ENCODE measurements around the gene PLCB4. TPM values are rescaled to one million over a fixed set of nuclear protein-coding genes. Genes with fewer than 3 reads are reported as not detected.

The PLCB4 gene
- total RNA-seq, 2 donors from 2014 or later, result not detected

DNA sequence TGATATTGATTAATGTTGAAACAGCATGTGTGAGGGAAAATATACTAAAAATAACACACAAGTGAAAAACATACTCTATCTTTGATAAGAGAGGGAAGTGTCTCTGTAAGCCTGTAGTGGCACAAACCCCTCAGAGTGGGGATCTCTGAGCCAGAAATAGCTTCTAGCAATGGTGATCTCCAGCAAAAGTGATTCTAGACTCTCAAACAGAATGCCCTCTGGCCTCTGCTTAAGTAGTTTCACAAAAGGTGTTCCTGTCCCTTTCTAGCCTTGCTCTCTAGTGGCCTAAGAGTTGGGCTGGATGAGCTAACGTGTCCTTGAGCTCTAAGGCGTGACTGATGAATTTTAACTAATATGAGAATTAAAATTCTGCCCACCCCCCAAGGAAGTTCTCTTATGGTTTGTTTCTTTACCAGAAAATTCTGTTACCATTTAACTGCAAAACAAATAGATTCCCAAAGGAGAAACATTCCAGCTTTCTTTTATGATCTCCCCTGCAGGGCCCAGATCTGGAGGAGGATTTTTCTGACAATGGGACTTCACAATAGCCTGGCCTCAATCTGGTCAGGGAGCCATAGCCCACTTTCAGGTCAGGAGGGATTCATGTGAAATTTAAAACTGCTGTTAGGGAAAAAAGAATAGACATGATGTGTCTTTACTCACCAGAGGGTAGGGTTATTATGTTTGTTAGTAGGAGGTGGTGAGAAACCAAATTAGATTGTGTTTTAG lies 263.0 kb downstream of the PLCB4 start:
- Mint-ChIP-seq H3K36me3 (ENCODE audit: insufficient read depth in 2 of 2) (no peaks in the 10 kb centered on the region), H3K9me3 (no peaks in the 10 kb centered on the region), H3K4me1 (ENCODE audit: low read depth) (no peaks in the 10 kb centered on the region), H3K4me3 (no peak overlapping the region), H3K27me3 (ENCODE audit: low read depth) (no peaks in the 10 kb centered on the region), H3K27ac (no peak overlapping the region)
- ATAC-seq (replicated peaks in 1 of 2) (no peak), DNase-seq (no peak)

GRCh38 chr20:9332791-9333479 lies 264.0 kb downstream of the PLCB4 start:
- no peaks in the 10 kb centered on the region for H3K36me3 Mint-ChIP-seq (ENCODE audit: insufficient read depth in 2 of 2)
- no peak overlapping the region for H3K27ac Mint-ChIP-seq
- H3K27me3 Mint-ChIP-seq (ENCODE audit: low read depth), result no peaks in the 10 kb centered on the region
- H3K4me3 Mint-ChIP-seq, result no peak overlapping the region
- no peaks in the 10 kb centered on the region for H3K9me3 Mint-ChIP-seq
- H3K4me1 Mint-ChIP-seq (ENCODE audit: low read depth), result no peaks in the 10 kb centered on the region
- no peak for ATAC-seq (replicated peaks in 1 of 2)
- no peak for DNase-seq

GRCh38 chr20:9334866-9335265 lies 266.0 kb downstream of the PLCB4 start:
- Mint-ChIP-seq H3K36me3 (ENCODE audit: insufficient read depth in 2 of 2) (no peaks in the 10 kb centered on the region), H3K9me3 (no peaks in the 10 kb centered on the region), H3K4me3 (no peak overlapping the region), H3K27me3 (ENCODE audit: low read depth) (no peaks in the 10 kb centered on the region), H3K4me1 (ENCODE audit: low read depth) (no peaks in the 10 kb centered on the region), H3K27ac (no peak overlapping the region)
- ATAC-seq (replicated peaks in 1 of 2) (no peak), DNase-seq (no peak)

DNA sequence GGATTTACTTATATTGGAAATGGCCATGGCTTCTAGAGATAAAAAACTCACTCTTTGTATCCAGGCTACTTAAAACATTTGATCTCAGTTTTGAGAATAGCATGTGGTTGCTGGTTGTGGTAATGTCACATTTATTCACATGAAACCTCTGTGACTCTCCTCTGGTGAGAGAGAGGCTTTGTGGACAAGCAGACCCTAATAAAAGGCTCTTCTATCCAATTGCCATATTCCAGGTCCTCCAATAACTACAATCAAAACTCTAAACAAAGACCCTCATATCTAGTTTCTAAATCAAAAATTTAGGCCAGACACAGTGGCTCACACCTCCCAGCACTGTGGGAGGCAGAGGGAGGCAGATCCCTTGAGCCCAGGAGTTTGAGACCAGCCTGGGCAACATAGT lies 269.2 kb downstream of the PLCB4 start:
- H3K27me3 Mint-ChIP-seq (ENCODE audit: low read depth), result no peaks in the 10 kb centered on the region

GRCh38 chr20:9339708-9340107 lies 270.8 kb downstream of the PLCB4 start:
- Mint-ChIP-seq H3K27me3 (ENCODE audit: low read depth) (no peaks in the 10 kb centered on the region), H3K9me3 (no peaks in the 10 kb centered on the region), H3K36me3 (ENCODE audit: insufficient read depth in 2 of 2) (no peaks in the 10 kb centered on the region), H3K4me1 (ENCODE audit: low read depth) (no peaks in the 10 kb centered on the region), H3K27ac (no peak overlapping the region), H3K4me3 (no peak overlapping the region)
- DNase-seq (no peak), ATAC-seq (replicated peaks in 1 of 2) (no peak)

More for the DNA sequence above, 269.2 kb downstream of the PLCB4 start:
- H3K4me1 Mint-ChIP-seq (ENCODE audit: low read depth), result no peaks in the 10 kb centered on the region
- ATAC-seq (replicated peaks in 1 of 2), result no peak
- no peak overlapping the region for H3K27ac Mint-ChIP-seq
- DNase-seq, result no peak
- no peaks in the 10 kb centered on the region for H3K36me3 Mint-ChIP-seq (ENCODE audit: insufficient read depth in 2 of 2)
- no peaks in the 10 kb centered on the region for H3K9me3 Mint-ChIP-seq
- H3K4me3 Mint-ChIP-seq, result no peak overlapping the region

DNA sequence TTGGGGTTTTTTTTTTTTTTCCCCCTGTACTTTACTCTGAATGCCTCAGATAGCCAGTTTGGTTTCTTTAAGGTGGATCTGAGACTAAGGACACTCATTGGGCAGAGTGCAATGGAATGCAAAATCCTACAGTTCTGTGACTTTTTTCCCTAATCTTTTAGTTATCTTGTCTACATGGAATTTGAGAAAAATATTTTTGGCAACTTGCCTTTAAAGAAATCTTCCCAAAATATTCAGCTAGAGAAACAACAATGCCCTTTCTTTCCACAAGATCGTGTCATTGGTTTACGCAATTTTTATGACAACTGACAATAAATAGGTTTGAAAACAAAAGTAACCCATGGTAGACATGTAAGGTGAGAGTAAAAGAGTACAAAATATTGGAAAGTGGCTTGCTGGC lies 273.8 kb downstream of the PLCB4 start:
- DNase-seq (no peak), ATAC-seq (replicated peaks in 1 of 2) (no peak)
- no peaks in the 10 kb centered on the region for H3K4me1 Mint-ChIP-seq (ENCODE audit: low read depth)
- H3K27me3 Mint-ChIP-seq (ENCODE audit: low read depth), result no peaks in the 10 kb centered on the region
- no peak overlapping the region for H3K27ac Mint-ChIP-seq
- H3K9me3 Mint-ChIP-seq, result no peaks in the 10 kb centered on the region
- H3K36me3 Mint-ChIP-seq (ENCODE audit: insufficient read depth in 2 of 2), result no peaks in the 10 kb centered on the region
- no peak overlapping the region for H3K4me3 Mint-ChIP-seq

DNA sequence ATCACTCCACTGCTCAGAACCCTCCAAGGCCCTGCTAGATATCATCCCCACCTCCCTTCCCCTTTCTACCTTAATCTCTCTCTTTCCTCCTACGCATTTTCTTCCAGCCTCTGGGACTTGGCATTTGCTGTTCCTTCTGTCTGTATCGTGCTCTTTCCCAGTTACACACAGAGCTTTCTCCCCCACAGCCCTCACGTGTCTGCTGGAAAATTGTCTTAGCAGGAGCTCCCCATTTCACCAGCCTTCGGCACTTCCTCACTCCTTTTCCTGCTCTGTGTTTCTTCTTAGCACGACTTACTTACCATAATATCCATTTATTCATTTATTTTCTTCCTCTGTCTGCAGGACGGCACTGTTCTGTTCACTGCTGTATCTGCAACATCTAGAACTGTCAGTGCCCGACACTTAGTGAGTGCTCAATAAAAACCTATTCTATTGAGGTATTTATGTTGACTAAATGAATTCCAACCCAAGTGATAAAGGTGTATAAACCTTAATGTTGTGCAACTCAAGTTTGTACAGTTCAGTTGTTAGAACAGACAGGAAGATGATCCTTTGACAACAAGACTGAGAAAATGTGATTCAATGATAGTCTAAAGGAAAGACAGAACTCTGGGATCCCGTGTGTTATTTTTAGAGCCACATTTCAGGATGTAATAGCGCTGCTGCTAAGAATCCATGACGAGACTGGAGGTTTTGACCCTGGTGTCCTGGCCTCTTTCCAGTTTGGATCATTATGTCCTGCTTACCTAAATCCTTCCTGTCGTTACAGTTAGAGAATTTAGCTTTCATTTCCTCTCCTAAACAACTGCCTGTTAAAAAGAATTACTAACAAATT lies 275.4 kb downstream of the PLCB4 start:
- Mint-ChIP-seq H3K4me1 (ENCODE audit: low read depth) (no peaks in the 10 kb centered on the region), H3K27ac (no peak overlapping the region), H3K4me3 (no peak overlapping the region), H3K9me3 (no peaks in the 10 kb centered on the region), H3K36me3 (ENCODE audit: insufficient read depth in 2 of 2) (no peaks in the 10 kb centered on the region), H3K27me3 (ENCODE audit: low read depth) (no peaks in the 10 kb centered on the region)
- no peak for DNase-seq
- ATAC-seq (replicated peaks in 1 of 2), result no peak

- Mint-ChIP-seq H3K27ac (no peak overlapping the region), H3K4me3 (no peak overlapping the region), H3K27me3 (ENCODE audit: low read depth) (no peaks in the 10 kb centered on the region), H3K4me1 (ENCODE audit: low read depth) (no peaks in the 10 kb centered on the region), H3K36me3 (ENCODE audit: insufficient read depth in 2 of 2) (no peaks in the 10 kb centered on the region), H3K9me3 (no peaks in the 10 kb centered on the region)
- ATAC-seq (replicated peaks in 1 of 2), result no peak
- no peak for DNase-seq
These were observed 279.4 kb downstream of the PLCB4 start for GRCh38 chr20:9348316-9348715.

DNA sequence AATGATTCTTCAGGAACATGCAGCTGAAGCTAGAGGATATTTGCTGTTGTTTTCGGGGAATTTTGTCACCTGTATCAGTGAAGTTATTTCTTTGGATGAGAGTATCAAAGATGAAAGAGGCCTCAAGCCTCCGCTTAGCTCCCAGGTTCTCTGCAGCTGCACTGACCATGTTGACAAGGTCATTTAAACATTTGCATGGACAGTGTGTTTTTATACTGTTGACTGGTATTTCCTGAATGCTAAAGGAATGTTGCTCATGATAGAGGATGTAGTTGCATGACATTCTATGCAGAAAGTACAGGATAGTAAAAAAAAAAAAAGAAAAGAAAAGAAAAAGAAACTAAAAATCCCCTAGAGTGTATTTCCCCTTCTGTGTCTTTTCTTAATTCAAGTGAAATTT lies 279.9 kb downstream of the PLCB4 start:
- Mint-ChIP-seq H3K4me3 (no peak overlapping the region), H3K4me1 (ENCODE audit: low read depth) (no peaks in the 10 kb centered on the region), H3K9me3 (no peaks in the 10 kb centered on the region), H3K27me3 (ENCODE audit: low read depth) (no peaks in the 10 kb centered on the region), H3K36me3 (ENCODE audit: insufficient read depth in 2 of 2) (no peaks in the 10 kb centered on the region), H3K27ac (no peak overlapping the region)
- ATAC-seq (replicated peaks in 1 of 2) (no peak), DNase-seq (no peak)

DNA sequence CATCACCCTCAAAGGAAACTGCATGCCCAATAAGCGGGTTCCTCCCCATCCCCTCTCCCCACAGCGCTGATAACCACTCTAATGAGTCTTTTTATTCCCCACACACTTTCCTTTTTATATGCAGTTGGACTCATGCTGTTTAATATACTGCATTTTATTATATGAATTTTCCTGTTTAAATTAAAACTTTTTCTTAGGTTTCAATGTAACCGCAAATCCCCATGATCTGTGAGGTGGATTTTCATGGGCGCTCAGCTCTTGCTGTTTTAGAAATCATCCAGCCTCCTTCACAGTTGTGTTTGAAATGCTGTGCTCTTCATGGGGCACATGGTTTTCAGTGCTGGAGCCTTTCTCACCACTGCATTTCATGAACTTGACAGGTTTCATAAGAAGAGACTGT lies 280.4 kb downstream of the PLCB4 start:
- no peaks in the 10 kb centered on the region for H3K36me3 Mint-ChIP-seq (ENCODE audit: insufficient read depth in 2 of 2)
- DNase-seq, result no peak
- H3K9me3 Mint-ChIP-seq, result no peaks in the 10 kb centered on the region
- no peaks in the 10 kb centered on the region for H3K4me1 Mint-ChIP-seq (ENCODE audit: low read depth)
- H3K27me3 Mint-ChIP-seq (ENCODE audit: low read depth), result no peaks in the 10 kb centered on the region
- no peak overlapping the region for H3K27ac Mint-ChIP-seq
- H3K4me3 Mint-ChIP-seq, result no peak overlapping the region
- no peak for ATAC-seq (replicated peaks in 1 of 2)

DNA sequence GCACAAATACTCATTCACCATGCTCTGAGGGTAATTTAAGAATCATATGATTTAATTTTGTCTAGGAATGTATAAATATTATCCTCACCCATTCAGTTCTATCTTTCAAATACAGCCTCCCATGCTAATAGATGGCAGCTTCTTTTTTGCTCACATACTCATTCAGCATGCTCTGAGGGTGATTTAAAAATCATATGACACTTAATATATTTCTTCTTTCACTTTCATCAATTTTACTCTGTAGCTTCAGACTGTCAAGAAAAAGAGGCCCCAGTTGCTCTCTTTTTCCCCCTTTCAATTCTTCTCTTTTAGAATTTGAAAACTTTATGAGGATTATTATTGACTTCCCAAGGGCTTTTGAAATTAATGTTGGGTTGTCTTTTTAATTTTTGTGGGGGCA lies 283.9 kb downstream of the PLCB4 start:
- DNase-seq, result no peak
- Mint-ChIP-seq H3K27me3 (ENCODE audit: low read depth) (no peaks in the 10 kb centered on the region), H3K27ac (no peak overlapping the region), H3K9me3 (no peaks in the 10 kb centered on the region), H3K36me3 (ENCODE audit: insufficient read depth in 2 of 2) (no peaks in the 10 kb centered on the region), H3K4me1 (ENCODE audit: low read depth) (no peaks in the 10 kb centered on the region), H3K4me3 (no peak overlapping the region)
- no peak for ATAC-seq (replicated peaks in 1 of 2)

- H3K36me3 Mint-ChIP-seq (ENCODE audit: insufficient read depth in 2 of 2), result no peaks in the 10 kb centered on the region
- ATAC-seq (replicated peaks in 1 of 2) (no peak), DNase-seq (no peak)
- H3K9me3 Mint-ChIP-seq, result no peaks in the 10 kb centered on the region
- H3K27ac Mint-ChIP-seq, result no peak overlapping the region
- H3K4me3 Mint-ChIP-seq, result no peak overlapping the region
- no peaks in the 10 kb centered on the region for H3K27me3 Mint-ChIP-seq (ENCODE audit: low read depth)
- no peaks in the 10 kb centered on the region for H3K4me1 Mint-ChIP-seq (ENCODE audit: low read depth)
These were observed 284.5 kb downstream of the PLCB4 start for GRCh38 chr20:9353180-9353915.

GRCh38 chr20:9353916-9354276 lies 285.0 kb downstream of the PLCB4 start:
- Mint-ChIP-seq H3K9me3 (no peaks in the 10 kb centered on the region), H3K4me3 (no peak overlapping the region), H3K36me3 (ENCODE audit: insufficient read depth in 2 of 2) (no peaks in the 10 kb centered on the region), H3K27ac (no peak overlapping the region), H3K27me3 (ENCODE audit: low read depth) (no peaks in the 10 kb centered on the region), H3K4me1 (ENCODE audit: low read depth) (no peaks in the 10 kb centered on the region)
- ATAC-seq (replicated peaks in 1 of 2), result no peak
- DNase-seq, result no peak

Measured in activated T-cell treated with anti-CD3 and anti-CD28 coated beads, Interleukin-2, amount 50 U/mL, for 72 hours (primary cell).